ENCODE results near the gene CAPZB. TPM values are rescaled to one million over a fixed set of nuclear protein-coding genes. Genes with fewer than 3 reads are reported as not detected.

CAPZB gene
- polyA plus RNA-seq, 1 donor from 2014 or later = 159 TPM

DNA sequence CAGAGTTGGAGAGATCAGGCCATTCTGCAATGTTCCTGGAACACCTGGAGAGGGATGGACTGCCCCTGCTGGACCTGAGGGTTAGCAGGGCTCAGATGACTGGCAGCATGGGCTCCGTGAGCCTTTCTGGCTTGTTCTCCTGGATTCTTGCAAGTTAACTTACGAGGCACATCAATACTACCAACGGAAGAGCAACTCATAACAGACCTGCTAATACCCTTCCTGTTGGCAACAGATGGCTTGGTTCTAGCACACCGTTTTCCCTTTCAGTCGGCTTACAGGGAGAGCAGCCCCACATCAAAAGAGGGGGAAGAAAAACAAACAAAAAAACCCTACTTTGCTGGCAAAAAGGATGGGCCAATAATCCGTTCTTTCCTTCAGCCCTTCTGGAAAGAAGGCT lies 125.3 kb downstream of the CAPZB start:
- Histone ChIP-seq H3K9me3 (ENCODE audit: low read length) (no peaks in the 10 kb centered on the region), H3F3A (ENCODE audit: insufficient read depth, low read length, poor library complexity, severe bottlenecking) (no peaks in the 10 kb centered on the region), H3K4me3 (ENCODE audit: low read length) (no peak overlapping the region), H3K27ac (ENCODE audit: low read length) (no peak overlapping the region), H4K20me1 (ENCODE audit: insufficient read depth) (no peaks in the 10 kb centered on the region), H3K4me2 (ENCODE audit: low read length) (no peak overlapping the region), H3K9ac (ENCODE audit: low read length) (no peak overlapping the region), H3K27me3 (ENCODE audit: insufficient read depth, low read depth, low read length) (no peaks in the 10 kb centered on the region), H3K79me2 (replicated peaks; ENCODE audit: insufficient read depth, low read length) (no peaks in the 10 kb centered on the region), H3K36me3 (ENCODE audit: insufficient read depth, low read length) (no peaks in the 10 kb centered on the region), H2AFZ (ENCODE audit: low read depth, low read length) (no peak overlapping the region), H3K9me2 (ENCODE audit: insufficient read depth, low read length) (no peaks in the 10 kb centered on the region)
- no peak for TF ChIP-seq TAF1 (IDR thresholded peaks at IDR 0.05; ENCODE audit: low read depth)
- no peak for TF ChIP-seq POLR2AphosphoS5 (IDR thresholded peaks at IDR 0.05)
- TF ChIP-seq, protein P1, sequence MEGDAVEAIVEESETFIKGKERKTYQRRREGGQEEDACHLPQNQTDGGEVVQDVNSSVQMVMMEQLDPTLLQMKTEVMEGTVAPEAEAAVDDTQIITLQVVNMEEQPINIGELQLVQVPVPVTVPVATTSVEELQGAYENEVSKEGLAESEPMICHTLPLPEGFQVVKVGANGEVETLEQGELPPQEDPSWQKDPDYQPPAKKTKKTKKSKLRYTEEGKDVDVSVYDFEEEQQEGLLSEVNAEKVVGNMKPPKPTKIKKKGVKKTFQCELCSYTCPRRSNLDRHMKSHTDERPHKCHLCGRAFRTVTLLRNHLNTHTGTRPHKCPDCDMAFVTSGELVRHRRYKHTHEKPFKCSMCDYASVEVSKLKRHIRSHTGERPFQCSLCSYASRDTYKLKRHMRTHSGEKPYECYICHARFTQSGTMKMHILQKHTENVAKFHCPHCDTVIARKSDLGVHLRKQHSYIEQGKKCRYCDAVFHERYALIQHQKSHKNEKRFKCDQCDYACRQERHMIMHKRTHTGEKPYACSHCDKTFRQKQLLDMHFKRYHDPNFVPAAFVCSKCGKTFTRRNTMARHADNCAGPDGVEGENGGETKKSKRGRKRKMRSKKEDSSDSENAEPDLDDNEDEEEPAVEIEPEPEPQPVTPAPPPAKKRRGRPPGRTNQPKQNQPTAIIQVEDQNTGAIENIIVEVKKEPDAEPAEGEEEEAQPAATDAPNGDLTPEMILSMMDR (IDR thresholded peaks at IDR 0.05; ENCODE audit: poor library complexity, severe bottlenecking) = no peak
- TF ChIP-seq MXI1 (conservative IDR thresholded peaks at IDR 0.05; ENCODE audit: poor library complexity, severe bottlenecking) = no peak
- TF ChIP-seq, protein P2, sequence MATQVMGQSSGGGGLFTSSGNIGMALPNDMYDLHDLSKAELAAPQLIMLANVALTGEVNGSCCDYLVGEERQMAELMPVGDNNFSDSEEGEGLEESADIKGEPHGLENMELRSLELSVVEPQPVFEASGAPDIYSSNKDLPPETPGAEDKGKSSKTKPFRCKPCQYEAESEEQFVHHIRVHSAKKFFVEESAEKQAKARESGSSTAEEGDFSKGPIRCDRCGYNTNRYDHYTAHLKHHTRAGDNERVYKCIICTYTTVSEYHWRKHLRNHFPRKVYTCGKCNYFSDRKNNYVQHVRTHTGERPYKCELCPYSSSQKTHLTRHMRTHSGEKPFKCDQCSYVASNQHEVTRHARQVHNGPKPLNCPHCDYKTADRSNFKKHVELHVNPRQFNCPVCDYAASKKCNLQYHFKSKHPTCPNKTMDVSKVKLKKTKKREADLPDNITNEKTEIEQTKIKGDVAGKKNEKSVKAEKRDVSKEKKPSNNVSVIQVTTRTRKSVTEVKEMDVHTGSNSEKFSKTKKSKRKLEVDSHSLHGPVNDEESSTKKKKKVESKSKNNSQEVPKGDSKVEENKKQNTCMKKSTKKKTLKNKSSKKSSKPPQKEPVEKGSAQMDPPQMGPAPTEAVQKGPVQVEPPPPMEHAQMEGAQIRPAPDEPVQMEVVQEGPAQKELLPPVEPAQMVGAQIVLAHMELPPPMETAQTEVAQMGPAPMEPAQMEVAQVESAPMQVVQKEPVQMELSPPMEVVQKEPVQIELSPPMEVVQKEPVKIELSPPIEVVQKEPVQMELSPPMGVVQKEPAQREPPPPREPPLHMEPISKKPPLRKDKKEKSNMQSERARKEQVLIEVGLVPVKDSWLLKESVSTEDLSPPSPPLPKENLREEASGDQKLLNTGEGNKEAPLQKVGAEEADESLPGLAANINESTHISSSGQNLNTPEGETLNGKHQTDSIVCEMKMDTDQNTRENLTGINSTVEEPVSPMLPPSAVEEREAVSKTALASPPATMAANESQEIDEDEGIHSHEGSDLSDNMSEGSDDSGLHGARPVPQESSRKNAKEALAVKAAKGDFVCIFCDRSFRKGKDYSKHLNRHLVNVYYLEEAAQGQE (IDR thresholded peaks at IDR 0.05; ENCODE audit: borderline replicate concordance) = no peak
- no peak for TF ChIP-seq SMC3 (conservative IDR thresholded peaks at IDR 0.05; ENCODE audit: poor library complexity)

DNA sequence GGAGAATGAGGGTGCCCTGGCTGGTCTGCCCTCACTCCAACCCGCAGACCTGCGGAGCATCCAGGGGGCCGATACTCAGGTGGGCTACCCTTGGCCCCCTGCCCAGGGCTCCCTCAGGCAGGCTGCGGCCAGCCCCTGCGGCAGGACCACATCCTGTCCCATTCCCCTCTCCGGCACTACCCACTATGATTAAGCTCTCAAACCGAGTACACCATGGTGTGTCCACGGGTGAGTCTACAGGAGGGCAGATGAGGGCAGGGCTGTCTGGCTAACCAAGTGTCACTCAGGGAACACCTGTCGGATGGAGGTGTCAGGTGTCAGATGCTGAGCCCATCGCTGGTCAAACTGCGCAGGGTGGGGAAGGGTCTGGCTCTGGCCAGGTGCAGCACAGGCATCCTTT lies 126.0 kb downstream of the CAPZB start:
- no peaks in the 10 kb centered on the region for H4K20me1 ChIP-seq (ENCODE audit: insufficient read depth)
- no peak overlapping the region for H3K4me3 ChIP-seq (ENCODE audit: low read length)
- no peaks in the 10 kb centered on the region for H3K36me3 ChIP-seq (ENCODE audit: insufficient read depth, low read length)
- no peaks in the 10 kb centered on the region for H3F3A ChIP-seq (ENCODE audit: insufficient read depth, low read length, poor library complexity, severe bottlenecking)
- no peaks in the 10 kb centered on the region for H3K9me3 ChIP-seq (ENCODE audit: low read length)
- TF ChIP-seq RAD21 (conservative IDR thresholded peaks at IDR 0.05) (no peak), EP300 (conservative IDR thresholded peaks at IDR 0.05; ENCODE audit: poor library complexity, severe bottlenecking) (no peak), POLR2AphosphoS5 (IDR thresholded peaks at IDR 0.05) (no peak), MXI1 (conservative IDR thresholded peaks at IDR 0.05; ENCODE audit: poor library complexity, severe bottlenecking) (no peak), SMC3 (conservative IDR thresholded peaks at IDR 0.05; ENCODE audit: poor library complexity) (no peak), TAF1 (IDR thresholded peaks at IDR 0.05; ENCODE audit: low read depth) (no peak), EZH2 (IDR thresholded peaks at IDR 0.05; ENCODE audit: borderline replicate concordance, insufficient read depth, low read length, poor library complexity, severe bottlenecking) (no peak)
- TF ChIP-seq, protein P1 (IDR thresholded peaks at IDR 0.05; ENCODE audit: poor library complexity, severe bottlenecking) = no peak
- TF ChIP-seq, protein P2 (IDR thresholded peaks at IDR 0.05; ENCODE audit: borderline replicate concordance) = no peak
- H3K79me2 ChIP-seq (replicated peaks; ENCODE audit: insufficient read depth, low read length) = no peaks in the 10 kb centered on the region
- H3K27me3 ChIP-seq (ENCODE audit: insufficient read depth, low read depth, low read length) = no peaks in the 10 kb centered on the region
- no peak overlapping the region for H3K9ac ChIP-seq (ENCODE audit: low read length)
- no peak overlapping the region for H3K4me2 ChIP-seq (ENCODE audit: low read length)
- H2AFZ ChIP-seq (ENCODE audit: low read depth, low read length) = no peak overlapping the region
- no peak overlapping the region for H3K27ac ChIP-seq (ENCODE audit: low read length)
- H3K9me2 ChIP-seq (ENCODE audit: insufficient read depth, low read length) = no peaks in the 10 kb centered on the region
